ENCODE measurements around the gene FNDC3B.

The FNDC3B gene

GRCh38 chr3:172268868-172269267 lies 229.5 kb downstream of the FNDC3B start:
- Histone ChIP-seq H3K4me3 (ENCODE audit: control insufficient read depth in 1 of 7, extremely low read depth in 1 of 7, insufficient read depth in 4 of 7, low read depth in 2 of 7, low read length in 6 of 7) (no peak overlapping the region), H3K27ac (ENCODE audit: insufficient read depth in 1 of 2, low read depth in 1 of 2, low read length in 2 of 2, poor library complexity in 1 of 2, severe bottlenecking in 2 of 2) (no peak overlapping the region), H3K36me3 (ENCODE audit: control insufficient read depth in 4 of 4, insufficient read depth in 4 of 4, low read length in 3 of 4) (peaks cover 0 to 42% (median 6%) of the 10 kb centered on the region in 4 experiments), H3K4me1 (ENCODE audit: control extremely low read depth in 1 of 4, control insufficient read depth in 4 of 4, insufficient read depth in 4 of 4, low read length in 3 of 4) (no peaks in the 10 kb centered on the region), H3K27me3 (replicated peaks in 2 of 5; ENCODE audit: control insufficient read depth in 4 of 5, insufficient read depth in 5 of 5, low read length in 4 of 5) (no peaks in the 10 kb centered on the region), H3K9me3 (ENCODE audit: control extremely low read depth in 1 of 5, control insufficient read depth in 4 of 5, insufficient read depth in 2 of 5, low read depth in 1 of 5, low read length in 4 of 5) (no peaks in the 10 kb centered on the region)
- ChIA-PET POLR2A (no interaction called here), CTCF (interaction anchor here (1.0 kb wide), 1 partner anchor 11 kb away, joined by 4 read pairs; no protein-coding TSS in a partner anchor)
- DNase-seq = no peak
- 100% methylated on average over 1 of the region's 2 CpGs for WGBS (ENCODE audit: insufficient coverage)

DNA sequence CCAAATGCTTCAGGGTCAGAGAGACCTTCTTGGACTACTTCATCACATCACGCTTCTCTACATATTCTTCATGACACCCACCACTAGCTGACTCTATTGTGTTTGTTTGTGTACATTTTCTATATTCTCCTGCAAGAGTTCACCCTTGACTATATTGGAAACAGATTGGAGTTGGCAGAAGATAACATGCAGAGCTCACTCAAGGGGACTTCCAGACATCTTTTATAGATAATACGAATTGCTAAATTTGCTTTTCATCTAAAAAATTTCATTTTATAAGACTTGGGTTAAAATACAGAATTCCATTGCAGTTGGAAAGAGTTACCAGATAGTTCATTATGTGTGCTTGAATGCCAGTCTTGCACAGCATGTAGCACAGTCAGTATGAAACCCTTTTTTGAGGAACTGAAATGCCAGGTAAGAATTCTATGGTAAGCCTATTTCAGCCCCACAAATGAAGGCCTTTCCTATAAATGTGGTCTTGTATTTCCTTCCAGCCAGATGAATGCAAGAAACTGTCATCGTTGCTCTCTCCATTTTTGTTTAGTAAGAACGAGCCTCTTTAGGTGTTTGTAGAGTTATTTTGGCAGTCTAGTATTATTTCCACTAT lies 231.3 kb downstream of the FNDC3B start:
- no peak overlapping the region for H3K27ac ChIP-seq (ENCODE audit: insufficient read depth in 1 of 2, low read depth in 1 of 2, low read length in 2 of 2, poor library complexity in 1 of 2, severe bottlenecking in 2 of 2)
- peaks cover 2 to 46% (median 6%) of the 10 kb centered on the region in 4 experiments for H3K36me3 ChIP-seq (ENCODE audit: control insufficient read depth in 4 of 4, insufficient read depth in 4 of 4, low read length in 3 of 4)
- no peaks in the 10 kb centered on the region for H3K27me3 ChIP-seq (replicated peaks in 2 of 5; ENCODE audit: control insufficient read depth in 4 of 5, insufficient read depth in 5 of 5, low read length in 4 of 5)
- no peaks in the 10 kb centered on the region for H3K4me1 ChIP-seq (ENCODE audit: control extremely low read depth in 1 of 4, control insufficient read depth in 4 of 4, insufficient read depth in 4 of 4, low read length in 3 of 4)
- no peak overlapping the region for H3K4me3 ChIP-seq (ENCODE audit: control insufficient read depth in 1 of 7, extremely low read depth in 1 of 7, insufficient read depth in 4 of 7, low read depth in 2 of 7, low read length in 6 of 7)
- ChIA-PET POLR2A (no interaction called here), CTCF (no interaction called here)
- no peak for DNase-seq
- H3K9me3 ChIP-seq (ENCODE audit: control extremely low read depth in 1 of 5, control insufficient read depth in 4 of 5, insufficient read depth in 2 of 5, low read depth in 1 of 5, low read length in 4 of 5) = no peaks in the 10 kb centered on the region
- no CpG with 5 or more reads among the region's 4 CpGs for WGBS (ENCODE audit: insufficient coverage)

GRCh38 chr3:172271386-172271976 lies 232.1 kb downstream of the FNDC3B start:
- Histone ChIP-seq H3K4me3 (ENCODE audit: control insufficient read depth in 1 of 7, extremely low read depth in 1 of 7, insufficient read depth in 4 of 7, low read depth in 2 of 7, low read length in 6 of 7) (no peak overlapping the region), H3K4me1 (ENCODE audit: control extremely low read depth in 1 of 4, control insufficient read depth in 4 of 4, insufficient read depth in 4 of 4, low read length in 3 of 4) (no peaks in the 10 kb centered on the region), H3K36me3 (ENCODE audit: control insufficient read depth in 4 of 4, insufficient read depth in 4 of 4, low read length in 3 of 4) (peaks cover 2 to 43% (median 4%) of the 10 kb centered on the region in 4 experiments), H3K27ac (ENCODE audit: insufficient read depth in 1 of 2, low read depth in 1 of 2, low read length in 2 of 2, poor library complexity in 1 of 2, severe bottlenecking in 2 of 2) (no peak overlapping the region), H3K27me3 (replicated peaks in 2 of 5; ENCODE audit: control insufficient read depth in 4 of 5, insufficient read depth in 5 of 5, low read length in 4 of 5) (no peaks in the 10 kb centered on the region), H3K9me3 (ENCODE audit: control extremely low read depth in 1 of 5, control insufficient read depth in 4 of 5, insufficient read depth in 2 of 5, low read depth in 1 of 5, low read length in 4 of 5) (no peaks in the 10 kb centered on the region)
- ChIA-PET CTCF (no interaction called here), POLR2A (no interaction called here)
- WGBS (ENCODE audit: insufficient coverage) = 91% methylated on average over 7 of the region's 9 CpGs
- no peak for DNase-seq

GRCh38 chr3:172272698-172273097 lies 233.3 kb downstream of the FNDC3B start:
- DNase-seq = no peak
- POLR2A ChIA-PET = interaction anchor here (0.7 kb wide), 1 partner anchor 232 kb away, joined by 3 read pairs; no protein-coding TSS in a partner anchor
- CTCF ChIA-PET = interaction anchor here (1.0 kb wide), 1 partner anchor 12 kb away, joined by 3 read pairs; no protein-coding TSS in a partner anchor
- H3K27me3 ChIP-seq (replicated peaks in 2 of 5; ENCODE audit: control insufficient read depth in 4 of 5, insufficient read depth in 5 of 5, low read length in 4 of 5) = no peaks in the 10 kb centered on the region
- no peaks in the 10 kb centered on the region for H3K9me3 ChIP-seq (ENCODE audit: control extremely low read depth in 1 of 5, control insufficient read depth in 4 of 5, insufficient read depth in 2 of 5, low read depth in 1 of 5, low read length in 4 of 5)
- WGBS (ENCODE audit: insufficient coverage) = no CpG with 5 or more reads among the region's 2 CpGs
- no peak overlapping the region for H3K27ac ChIP-seq (ENCODE audit: insufficient read depth in 1 of 2, low read depth in 1 of 2, low read length in 2 of 2, poor library complexity in 1 of 2, severe bottlenecking in 2 of 2)
- H3K4me1 ChIP-seq (ENCODE audit: control extremely low read depth in 1 of 4, control insufficient read depth in 4 of 4, insufficient read depth in 4 of 4, low read length in 3 of 4) = no peaks in the 10 kb centered on the region
- peaks cover 0 to 41% (median 3%) of the 10 kb centered on the region in 4 experiments for H3K36me3 ChIP-seq (ENCODE audit: control insufficient read depth in 4 of 4, insufficient read depth in 4 of 4, low read length in 3 of 4)
- H3K4me3 ChIP-seq (ENCODE audit: control insufficient read depth in 1 of 7, extremely low read depth in 1 of 7, insufficient read depth in 4 of 7, low read depth in 2 of 7, low read length in 6 of 7) = no peak overlapping the region

GRCh38 chr3:172273378-172273777 lies 234.0 kb downstream of the FNDC3B start:
- H3K36me3 ChIP-seq (ENCODE audit: control insufficient read depth in 4 of 4, insufficient read depth in 4 of 4, low read length in 3 of 4) = peaks cover 0 to 46% (median 4%) of the 10 kb centered on the region in 4 experiments
- H3K27ac ChIP-seq (ENCODE audit: insufficient read depth in 1 of 2, low read depth in 1 of 2, low read length in 2 of 2, poor library complexity in 1 of 2, severe bottlenecking in 2 of 2) = no peak overlapping the region
- CTCF ChIA-PET = no interaction called here
- no peaks in the 10 kb centered on the region for H3K4me1 ChIP-seq (ENCODE audit: control extremely low read depth in 1 of 4, control insufficient read depth in 4 of 4, insufficient read depth in 4 of 4, low read length in 3 of 4)
- WGBS (ENCODE audit: insufficient coverage) = no CpG with 5 or more reads among the region's 1 CpG
- H3K9me3 ChIP-seq (ENCODE audit: control extremely low read depth in 1 of 5, control insufficient read depth in 4 of 5, insufficient read depth in 2 of 5, low read depth in 1 of 5, low read length in 4 of 5) = no peaks in the 10 kb centered on the region
- no peaks in the 10 kb centered on the region for H3K27me3 ChIP-seq (replicated peaks in 2 of 5; ENCODE audit: control insufficient read depth in 4 of 5, insufficient read depth in 5 of 5, low read length in 4 of 5)
- DNase-seq = no peak
- H3K4me3 ChIP-seq (ENCODE audit: control insufficient read depth in 1 of 7, extremely low read depth in 1 of 7, insufficient read depth in 4 of 7, low read depth in 2 of 7, low read length in 6 of 7) = no peak overlapping the region
- POLR2A ChIA-PET = interaction anchor here (0.7 kb wide), 1 partner anchor 233 kb away, joined by 3 read pairs; no protein-coding TSS in a partner anchor

DNA sequence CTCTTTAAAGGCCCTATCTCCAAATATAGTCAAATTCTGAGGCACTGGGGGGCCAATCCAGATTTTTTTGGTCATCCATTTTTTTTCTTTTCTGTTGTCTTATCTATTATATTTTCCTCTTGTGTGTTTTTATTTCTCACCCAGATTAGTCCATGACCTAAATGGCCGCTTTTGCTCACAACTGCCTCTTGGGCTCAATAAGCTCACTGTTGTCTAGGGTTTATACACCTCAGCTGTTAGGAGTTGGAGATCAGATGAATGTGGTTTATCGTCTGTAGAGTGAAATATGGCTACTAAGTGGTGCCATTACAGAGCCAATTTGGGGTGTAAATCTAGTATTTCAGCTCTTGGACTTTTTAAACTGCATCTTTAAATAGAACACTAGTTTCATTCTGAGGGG lies 235.5 kb downstream of the FNDC3B start:
- peaks cover 0 to 43% (median 4%) of the 10 kb centered on the region in 4 experiments for H3K36me3 ChIP-seq (ENCODE audit: control insufficient read depth in 4 of 4, insufficient read depth in 4 of 4, low read length in 3 of 4)
- H3K27ac ChIP-seq (ENCODE audit: insufficient read depth in 1 of 2, low read depth in 1 of 2, low read length in 2 of 2, poor library complexity in 1 of 2, severe bottlenecking in 2 of 2) = no peak overlapping the region
- POLR2A ChIA-PET = no interaction called here
- no peaks in the 10 kb centered on the region for H3K27me3 ChIP-seq (replicated peaks in 2 of 5; ENCODE audit: control insufficient read depth in 4 of 5, insufficient read depth in 5 of 5, low read length in 4 of 5)
- CTCF ChIA-PET = interaction anchor here (1.0 to 1.7 kb wide), 3 partner anchors 15 to 633 kb away, joined by 3 to 5 read pairs (median 3); no protein-coding TSS in a partner anchor
- no peaks in the 10 kb centered on the region for H3K4me1 ChIP-seq (ENCODE audit: control extremely low read depth in 1 of 4, control insufficient read depth in 4 of 4, insufficient read depth in 4 of 4, low read length in 3 of 4)
- no peak for DNase-seq
- 100% methylated on average over 1 of the region's 2 CpGs for WGBS (ENCODE audit: insufficient coverage)
- no peaks in the 10 kb centered on the region for H3K9me3 ChIP-seq (ENCODE audit: control extremely low read depth in 1 of 5, control insufficient read depth in 4 of 5, insufficient read depth in 2 of 5, low read depth in 1 of 5, low read length in 4 of 5)
- H3K4me3 ChIP-seq (ENCODE audit: control insufficient read depth in 1 of 7, extremely low read depth in 1 of 7, insufficient read depth in 4 of 7, low read depth in 2 of 7, low read length in 6 of 7) = no peak overlapping the region

GRCh38 chr3:172275586-172275985 lies 236.2 kb downstream of the FNDC3B start:
- H3K27me3 ChIP-seq (replicated peaks in 2 of 5; ENCODE audit: control insufficient read depth in 4 of 5, insufficient read depth in 5 of 5, low read length in 4 of 5) = no peaks in the 10 kb centered on the region
- H3K36me3 ChIP-seq (ENCODE audit: control insufficient read depth in 4 of 4, insufficient read depth in 4 of 4, low read length in 3 of 4) = peaks cover 0 to 44% (median 4%) of the 10 kb centered on the region in 4 experiments
- DNase-seq = no peak
- no peak overlapping the region for H3K27ac ChIP-seq (ENCODE audit: insufficient read depth in 1 of 2, low read depth in 1 of 2, low read length in 2 of 2, poor library complexity in 1 of 2, severe bottlenecking in 2 of 2)
- POLR2A ChIA-PET = no interaction called here
- no peaks in the 10 kb centered on the region for H3K4me1 ChIP-seq (ENCODE audit: control extremely low read depth in 1 of 4, control insufficient read depth in 4 of 4, insufficient read depth in 4 of 4, low read length in 3 of 4)
- H3K4me3 ChIP-seq (ENCODE audit: control insufficient read depth in 1 of 7, extremely low read depth in 1 of 7, insufficient read depth in 4 of 7, low read depth in 2 of 7, low read length in 6 of 7) = no peak overlapping the region
- H3K9me3 ChIP-seq (ENCODE audit: control extremely low read depth in 1 of 5, control insufficient read depth in 4 of 5, insufficient read depth in 2 of 5, low read depth in 1 of 5, low read length in 4 of 5) = no peaks in the 10 kb centered on the region
- CTCF ChIA-PET = interaction anchor here (1.0 to 1.7 kb wide), 4 partner anchors 14 to 634 kb away, joined by 3 to 5 read pairs (median 3); no protein-coding TSS in a partner anchor
- 100% methylated on average over 1 of the region's 1 CpG for WGBS (ENCODE audit: insufficient coverage)
